Measurements from ENCODE around the gene NEU4. TPM values are rescaled to one million over a fixed set of nuclear protein-coding genes. Genes with fewer than 3 reads are reported as not detected.
"Not testable (repeated sequence)": the region's sequence is repeated elsewhere in the genome, so short reads cannot be mapped to it uniquely, and the experiment has no call there.

NEU4 gene
- total RNA-seq (2022) (not detected in 2 replicates), Bru-seq, nascent RNA (percentile 9 among the genes with signal in this experiment), BruChase-seq, experiment 1, labeled RNA remaining after a 6-hour chase (percentile 8 among the genes with signal in this experiment), BruChase-seq, experiment 2, labeled RNA remaining after a 2-hour chase (not detected)
- long read RNA-seq, result 0 reads

- Mint-ChIP-seq H3K36me3 (ENCODE audit: insufficient read depth, unreplicated experiment) (no peaks in the 10 kb centered on the region), H3K27me3 (ENCODE audit: insufficient read depth, unreplicated experiment) (no peaks in the 10 kb centered on the region), H3K9me3 (ENCODE audit: unreplicated experiment) (no peaks in the 10 kb centered on the region), H3K27ac (ENCODE audit: low read depth, unreplicated experiment) (no peak within 1 kb of the TSS), H3K4me1 (ENCODE audit: insufficient read depth, unreplicated experiment) (no peaks in the 10 kb centered on the region), H3K4me3 (ENCODE audit: unreplicated experiment) (no peak within 1 kb of the TSS)
- TF ChIP-seq, protein P1, sequence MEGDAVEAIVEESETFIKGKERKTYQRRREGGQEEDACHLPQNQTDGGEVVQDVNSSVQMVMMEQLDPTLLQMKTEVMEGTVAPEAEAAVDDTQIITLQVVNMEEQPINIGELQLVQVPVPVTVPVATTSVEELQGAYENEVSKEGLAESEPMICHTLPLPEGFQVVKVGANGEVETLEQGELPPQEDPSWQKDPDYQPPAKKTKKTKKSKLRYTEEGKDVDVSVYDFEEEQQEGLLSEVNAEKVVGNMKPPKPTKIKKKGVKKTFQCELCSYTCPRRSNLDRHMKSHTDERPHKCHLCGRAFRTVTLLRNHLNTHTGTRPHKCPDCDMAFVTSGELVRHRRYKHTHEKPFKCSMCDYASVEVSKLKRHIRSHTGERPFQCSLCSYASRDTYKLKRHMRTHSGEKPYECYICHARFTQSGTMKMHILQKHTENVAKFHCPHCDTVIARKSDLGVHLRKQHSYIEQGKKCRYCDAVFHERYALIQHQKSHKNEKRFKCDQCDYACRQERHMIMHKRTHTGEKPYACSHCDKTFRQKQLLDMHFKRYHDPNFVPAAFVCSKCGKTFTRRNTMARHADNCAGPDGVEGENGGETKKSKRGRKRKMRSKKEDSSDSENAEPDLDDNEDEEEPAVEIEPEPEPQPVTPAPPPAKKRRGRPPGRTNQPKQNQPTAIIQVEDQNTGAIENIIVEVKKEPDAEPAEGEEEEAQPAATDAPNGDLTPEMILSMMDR (IDR thresholded peaks at IDR 0.05; ENCODE audit: unreplicated experiment), result no peak
- ChIA-PET CTCF (interaction anchor here (0.7 kb wide), 1 partner anchor 859 kb away, joined by 3 read pairs; no protein-coding TSS in a partner anchor), POLR2A (no interaction called here)
- no TSS peak for BruUV-seq (replicated peaks)
- no peak for DNase-seq (ENCODE audit: unreplicated experiment)
- intact Hi-C loops (cut with micrococcal nuclease), result no loop called here
Observed at GRCh38 chr2:241808721-241809382, at the start of gene NEU4. Gene NEU4, plus strand, starts transcription at chr2:241809193. Its CDS starts 5,292 bp downstream, at chr2:241814485.

DNA sequence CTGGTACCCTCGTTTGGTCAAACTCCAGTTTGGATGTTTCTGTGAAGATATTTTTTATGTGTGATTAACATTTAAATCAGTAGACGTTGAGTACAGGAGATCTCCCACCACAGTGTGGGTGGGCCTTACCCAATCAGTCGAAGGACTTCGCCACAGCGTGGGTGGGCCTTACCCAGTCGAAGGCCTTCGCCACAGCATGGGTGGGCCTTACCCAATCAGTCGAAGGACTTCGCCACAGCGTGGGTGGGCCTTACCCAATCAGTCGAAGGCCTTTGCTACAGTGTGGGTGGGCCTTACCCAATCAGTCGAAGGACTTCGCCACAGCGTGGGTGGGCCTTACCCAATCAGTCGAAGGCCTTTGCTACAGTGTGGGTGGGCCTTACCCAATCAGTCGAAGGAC is 49.1 kb upstream of the NEU4 start:
- CTCF ChIA-PET, result interaction anchor here (1.0 kb wide), 1 partner anchor 119 kb away, joined by 3 read pairs; no protein-coding TSS in a partner anchor
- H3K4me1 Mint-ChIP-seq (ENCODE audit: insufficient read depth, unreplicated experiment); H3K9me3 Mint-ChIP-seq (ENCODE audit: unreplicated experiment); H3K27ac Mint-ChIP-seq (ENCODE audit: low read depth, unreplicated experiment); H3K4me3 Mint-ChIP-seq (ENCODE audit: unreplicated experiment); intact Hi-C loops (cut with micrococcal nuclease); POLR2A ChIA-PET; DNase-seq (ENCODE audit: unreplicated experiment); H3K27me3 Mint-ChIP-seq (ENCODE audit: insufficient read depth, unreplicated experiment); BruUV-seq (replicated peaks): not testable (repeated sequence)
- peaks cover 58% of the 10 kb centered on the region for H3K36me3 Mint-ChIP-seq (ENCODE audit: insufficient read depth, unreplicated experiment)

- TF ChIP-seq, protein P1 (IDR thresholded peaks at IDR 0.05; ENCODE audit: unreplicated experiment), result no peak
- CTCF ChIA-PET, result interaction anchor here (0.7 kb wide), 1 partner anchor 58 kb away, joined by 3 read pairs; no protein-coding TSS in a partner anchor
- POLR2A ChIA-PET, result no interaction called here
- no TSS peak for BruUV-seq (replicated peaks)
- intact Hi-C loops (cut with micrococcal nuclease), result no loop called here
- Mint-ChIP-seq H3K27ac (ENCODE audit: low read depth, unreplicated experiment) (no peak overlapping the region), H3K36me3 (ENCODE audit: insufficient read depth, unreplicated experiment) (peaks cover 54% of the 10 kb centered on the region), H3K4me3 (ENCODE audit: unreplicated experiment) (no peak overlapping the region), H3K9me3 (ENCODE audit: unreplicated experiment) (no peaks in the 10 kb centered on the region), H3K4me1 (ENCODE audit: insufficient read depth, unreplicated experiment) (no peaks in the 10 kb centered on the region), H3K27me3 (ENCODE audit: insufficient read depth, unreplicated experiment) (no peaks in the 10 kb centered on the region)
- no peak for DNase-seq (ENCODE audit: unreplicated experiment)
Observed at GRCh38 chr2:241760301-241760771, 48.7 kb upstream of the NEU4 start.

- H3K36me3 Mint-ChIP-seq (ENCODE audit: insufficient read depth, unreplicated experiment), result peaks cover 39% of the 10 kb centered on the region
- no peak overlapping the region for H3K27ac Mint-ChIP-seq (ENCODE audit: low read depth, unreplicated experiment)
- TF ChIP-seq, protein P1 (IDR thresholded peaks at IDR 0.05; ENCODE audit: unreplicated experiment), result no peak
- intact Hi-C loops (cut with micrococcal nuclease), result no loop called here
- CTCF ChIA-PET, result interaction anchor here (0.6 kb wide), 1 partner anchor 25 kb away, joined by 3 read pairs; no protein-coding TSS in a partner anchor
- no peaks in the 10 kb centered on the region for H3K9me3 Mint-ChIP-seq (ENCODE audit: unreplicated experiment)
- no TSS peak for BruUV-seq (replicated peaks)
- POLR2A ChIA-PET, result interaction anchor here (0.6 kb wide), 1 partner anchor 25 kb away, joined by 5 read pairs; no protein-coding TSS in a partner anchor
- no peak for DNase-seq (ENCODE audit: unreplicated experiment)
- no peak overlapping the region for H3K4me3 Mint-ChIP-seq (ENCODE audit: unreplicated experiment)
- H3K27me3 Mint-ChIP-seq (ENCODE audit: insufficient read depth, unreplicated experiment), result no peaks in the 10 kb centered on the region
- no peaks in the 10 kb centered on the region for H3K4me1 Mint-ChIP-seq (ENCODE audit: insufficient read depth, unreplicated experiment)
Observed at GRCh38 chr2:241762321-241762932, 46.6 kb upstream of the NEU4 start.
